Measurements from ENCODE around the gene ZPBP2.
"Not testable (repeated sequence)": the region's sequence is repeated elsewhere in the genome, so short reads cannot be mapped to it uniquely, and the experiment has no call there.

ZPBP2 gene

GRCh38 chr17:39845052-39845846, 22.8 kb upstream of the ZPBP2 start:
- H3K4me3 ChIP-seq (ENCODE audit: low read depth, low read length): no peak overlapping the region
- peaks cover 13% of the 10 kb centered on the region for H3K27me3 ChIP-seq (replicated peaks)
- no peak for TF ChIP-seq CTCF (IDR thresholded peaks at IDR 0.05; ENCODE audit: low read depth, low read length, missing control alignments)
- in situ Hi-C loops (cut with HindIII; ENCODE audit: low pct_ligation_motif_present, low sequenced_read_pairs): no loop called here
- no peak for DNase-seq
- H3K36me3 ChIP-seq (replicated peaks): no peaks in the 10 kb centered on the region
- H3K27ac ChIP-seq: no peak overlapping the region

GRCh38 chr17:39846205-39846604, 21.8 kb upstream of the ZPBP2 start:
- in situ Hi-C loops (cut with HindIII; ENCODE audit: low pct_ligation_motif_present, low sequenced_read_pairs): no loop called here
- H3K27ac ChIP-seq: no peak overlapping the region

DNA sequence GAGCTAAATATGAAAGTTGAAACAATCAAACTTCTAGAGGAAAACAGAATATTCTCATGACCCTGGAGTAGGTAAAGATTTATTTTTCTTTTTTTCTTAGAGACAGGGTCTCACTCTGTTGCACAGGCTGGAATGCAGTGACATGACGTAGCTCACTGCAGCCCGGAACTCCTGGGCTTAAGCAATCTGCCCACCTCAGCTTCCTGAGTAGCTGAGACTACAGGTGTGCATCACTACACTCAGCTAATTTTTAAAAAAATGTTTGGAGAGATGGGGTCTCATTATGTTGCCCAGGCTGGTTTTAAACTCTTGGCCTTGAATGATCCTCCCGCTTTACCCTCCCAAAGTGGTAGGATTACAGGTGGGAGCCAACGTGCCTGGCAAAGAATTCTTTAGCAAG, 19.4 kb upstream of the ZPBP2 start:
- no peak for TF ChIP-seq CTCF (IDR thresholded peaks at IDR 0.05; ENCODE audit: low read depth, low read length, missing control alignments)
- DNase-seq: no peak
- Histone ChIP-seq H3K4me3 (ENCODE audit: low read depth, low read length) (no peak overlapping the region), H3K27ac (no peak overlapping the region), H3K36me3 (replicated peaks) (no peaks in the 10 kb centered on the region), H3K27me3 (replicated peaks) (peaks cover 15% of the 10 kb centered on the region)
- in situ Hi-C loops (cut with HindIII; ENCODE audit: low pct_ligation_motif_present, low sequenced_read_pairs): no loop called here

More at GRCh38 chr17:39846205-39846604, 21.8 kb upstream of the ZPBP2 start:
- no peak for TF ChIP-seq CTCF (IDR thresholded peaks at IDR 0.05; ENCODE audit: low read depth, low read length, missing control alignments)
- Histone ChIP-seq H3K27me3 (replicated peaks) (peaks cover 13% of the 10 kb centered on the region), H3K36me3 (replicated peaks) (no peaks in the 10 kb centered on the region), H3K4me3 (ENCODE audit: low read depth, low read length) (no peak overlapping the region)
- no peak for DNase-seq

- in situ Hi-C loops (cut with HindIII; ENCODE audit: low pct_ligation_motif_present, low sequenced_read_pairs); H3K27ac ChIP-seq; H3K4me3 ChIP-seq (ENCODE audit: low read depth, low read length); H3K36me3 ChIP-seq (replicated peaks); DNase-seq: not testable (repeated sequence)
- peaks cover 22% of the 10 kb centered on the region for H3K27me3 ChIP-seq (replicated peaks)
Observed at GRCh38 chr17:39850186-39850585, 17.8 kb upstream of the ZPBP2 start.

GRCh38 chr17:39852239-39852638, 15.8 kb upstream of the ZPBP2 start:
- H3K4me3 ChIP-seq (ENCODE audit: low read depth, low read length): no peak overlapping the region
- H3K27me3 ChIP-seq (replicated peaks): peaks cover 20% of the 10 kb centered on the region
- H3K27ac ChIP-seq: no peak overlapping the region
- in situ Hi-C loops (cut with HindIII; ENCODE audit: low pct_ligation_motif_present, low sequenced_read_pairs): no loop called here
- no peaks in the 10 kb centered on the region for H3K36me3 ChIP-seq (replicated peaks)
- no peak for TF ChIP-seq CTCF (IDR thresholded peaks at IDR 0.05; ENCODE audit: low read depth, low read length, missing control alignments)
- DNase-seq: no peak

- H3K27ac ChIP-seq: no peak overlapping the region
- H3K36me3 ChIP-seq (replicated peaks): no peaks in the 10 kb centered on the region
- no peak for TF ChIP-seq CTCF (IDR thresholded peaks at IDR 0.05; ENCODE audit: low read depth, low read length, missing control alignments)
- H3K27me3 ChIP-seq (replicated peaks): peaks cover 15% of the 10 kb centered on the region
- DNase-seq: no peak
- in situ Hi-C loops (cut with HindIII; ENCODE audit: low pct_ligation_motif_present, low sequenced_read_pairs): no loop called here
- no peak overlapping the region for H3K4me3 ChIP-seq (ENCODE audit: low read depth, low read length)
Observed at GRCh38 chr17:39854909-39855308, 13.1 kb upstream of the ZPBP2 start.

GRCh38 chr17:39855911-39856649, 11.9 kb upstream of the ZPBP2 start:
- H3K27me3 ChIP-seq (replicated peaks): peaks cover 16% of the 10 kb centered on the region
- H3K36me3 ChIP-seq (replicated peaks); H3K27ac ChIP-seq; H3K4me3 ChIP-seq (ENCODE audit: low read depth, low read length); DNase-seq; in situ Hi-C loops (cut with HindIII; ENCODE audit: low pct_ligation_motif_present, low sequenced_read_pairs): not testable (repeated sequence)
